A549 treated with DMSO at 1 μM for 4 hours (cell line): ENCODE results near the gene CFAP54. TPM values are rescaled to one million over a fixed set of nuclear protein-coding genes. Genes with fewer than 3 reads are reported as not detected.

Experiments used
- total RNA-seq: library from RNA; stranded (reverse); fragments of 200-300 nt; extraction: Qiagen RNA extraction; gene quantifications from 5 replicates; pipeline ENCODE4 v1.2.3, GENCODE V29; 2022; ENCODE audit warnings: low read depth

The CFAP54 gene, protein sequence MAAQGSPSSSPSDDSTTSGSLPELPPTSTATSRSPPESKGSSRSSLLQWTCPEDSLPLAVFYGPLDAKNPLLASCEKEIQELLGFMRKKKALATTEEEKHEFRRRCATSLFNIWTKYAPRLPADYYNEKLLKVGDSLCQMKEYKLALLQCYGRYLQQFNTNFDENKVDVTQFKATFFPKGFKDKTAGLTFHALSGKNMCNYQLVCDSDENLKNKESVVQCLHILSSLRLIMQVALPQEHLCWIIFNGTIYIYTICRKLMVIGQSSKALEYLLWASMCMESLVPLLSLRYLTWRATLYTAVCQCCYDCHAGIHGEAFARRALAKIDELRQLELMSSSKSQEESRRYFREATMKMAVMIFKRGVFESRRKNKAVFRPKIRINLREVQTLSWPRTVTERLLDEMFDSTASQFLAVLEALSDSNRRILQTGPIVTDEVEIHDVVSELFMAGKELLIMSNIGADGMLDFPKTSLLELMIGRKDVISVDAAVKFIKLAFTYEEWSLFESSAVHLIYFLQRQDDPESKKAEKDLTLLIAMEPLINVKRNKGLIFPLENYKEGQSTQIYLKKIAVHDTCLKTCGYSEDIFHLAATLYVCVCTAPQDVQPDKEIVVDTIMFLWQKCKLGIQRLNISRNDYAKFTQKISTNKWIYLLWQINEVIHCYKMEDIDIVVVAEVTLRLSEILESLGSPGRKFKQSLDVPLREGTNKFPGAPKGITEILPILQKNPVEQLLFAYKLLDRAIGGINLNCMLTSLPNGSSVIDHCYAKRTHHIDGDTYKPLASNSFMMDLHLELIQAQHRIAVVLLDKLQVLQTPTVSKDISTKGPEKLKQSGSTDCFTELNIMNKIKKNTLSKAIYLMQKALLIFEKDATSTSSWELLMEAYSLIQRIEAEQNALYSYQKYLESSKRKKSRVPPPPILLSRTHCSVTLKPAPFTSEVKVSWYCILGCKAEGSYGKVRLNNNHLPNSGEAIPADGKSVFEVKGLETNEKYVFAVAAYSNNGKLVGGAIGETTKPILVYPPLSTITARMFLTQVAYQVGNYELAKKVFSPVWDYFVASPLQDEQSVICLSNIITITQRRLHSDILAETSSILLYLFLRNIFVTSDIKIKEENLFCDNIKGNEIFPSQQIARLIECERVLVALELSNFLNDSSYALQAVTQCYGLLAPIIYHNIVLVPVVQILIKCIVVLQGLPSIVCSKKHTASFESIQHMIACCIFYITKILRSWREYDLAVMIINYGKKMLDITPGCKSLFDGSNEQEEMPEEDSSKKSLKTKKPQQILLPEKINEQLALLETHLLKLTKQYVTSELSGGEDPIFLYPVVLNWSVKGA (N-terminal part only)
- total RNA-seq = 0.92 to 1.5 TPM (median 1.2 TPM) in 5 replicates

DNA sequence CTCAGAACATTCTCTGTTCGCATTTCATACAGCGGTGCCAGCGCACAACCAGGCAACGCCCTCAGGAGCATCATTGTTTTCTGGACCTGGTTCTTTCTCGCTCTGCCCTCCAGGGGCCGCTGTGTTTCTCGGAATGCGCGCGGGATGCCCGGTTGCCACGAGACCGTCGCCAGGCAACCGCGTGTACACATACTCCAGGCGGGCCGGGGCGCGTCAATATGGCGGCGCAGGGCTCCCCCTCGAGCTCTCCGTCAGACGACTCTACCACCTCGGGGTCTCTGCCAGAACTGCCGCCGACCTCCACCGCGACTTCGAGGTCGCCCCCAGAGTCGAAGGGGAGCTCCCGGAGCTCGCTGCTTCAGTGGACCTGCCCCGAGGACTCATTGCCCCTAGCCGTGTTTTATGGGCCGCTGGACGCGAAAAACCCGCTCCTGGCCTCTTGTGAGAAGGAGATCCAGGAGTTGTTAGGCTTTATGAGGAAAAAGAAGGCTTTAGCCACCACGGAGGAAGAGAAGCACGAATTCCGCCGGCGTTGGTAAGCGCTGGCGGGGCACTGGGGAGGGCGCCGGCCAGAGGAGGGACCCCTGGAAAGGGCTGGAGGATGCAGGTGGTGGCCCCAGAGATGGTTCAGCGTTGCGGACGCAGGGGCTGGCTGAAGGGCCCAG is at the start of gene CFAP54:
TSS of gene CFAP54 (plus strand) at position 186 of the 665 bp plus-strand sequence. CDS start at position 219, 33 bp downstream.

DNA sequence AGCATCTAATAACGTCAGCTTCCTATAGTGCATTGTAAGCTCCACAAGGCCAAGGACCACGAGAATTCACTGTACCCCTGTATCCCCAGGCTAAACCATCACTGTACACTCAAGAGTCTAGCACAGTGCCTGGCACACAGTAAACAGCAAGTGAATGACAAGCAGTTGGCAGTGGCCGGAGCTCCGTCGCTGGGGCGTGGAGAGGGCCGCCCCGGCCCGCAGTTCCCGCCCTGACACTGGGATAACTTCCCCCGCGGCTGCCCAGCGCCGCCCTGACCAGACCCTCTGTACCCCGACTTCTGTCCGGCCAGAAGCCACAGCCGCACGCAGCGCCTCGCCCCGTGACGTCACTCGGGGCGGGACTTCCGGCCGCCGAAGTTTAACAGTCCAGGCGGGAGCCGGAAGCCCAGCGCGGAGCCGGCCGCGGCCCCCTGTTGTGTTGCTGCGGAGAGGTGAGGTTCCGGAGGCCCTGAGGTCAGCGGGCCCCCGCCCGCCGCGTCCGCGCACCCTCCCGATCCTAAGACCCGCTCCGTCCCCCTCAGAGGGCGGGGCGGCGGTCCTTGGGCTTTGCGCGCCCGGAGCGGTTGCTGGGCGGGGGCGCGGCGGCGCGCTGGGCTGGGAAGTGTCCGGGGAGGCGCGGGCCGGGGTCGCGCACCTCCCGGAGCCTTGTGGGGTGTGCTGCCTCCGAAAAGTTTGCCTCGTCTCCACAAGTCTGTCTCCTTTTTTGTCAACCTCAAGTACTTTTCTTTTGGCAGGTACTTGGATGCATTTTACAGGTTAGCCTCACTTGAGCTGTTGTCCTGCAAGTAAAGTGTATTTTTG is 417.7 kb downstream of the CFAP54 start, which contains the start of gene NEDD1:
TSS of gene NEDD1 (plus strand) at position 409 of the 822 bp plus-strand sequence. CDS start 2,503 bp downstream, outside the sequence.

Other genes with a start within 250 kb of the CFAP54 start
- 13.8 to 21.7 TPM (median 16.9 TPM) in 5 replicates for gene CDK17, start 89.1 kb upstream of the CFAP54 start, total RNA-seq